AG08395 (cell line): Measurements from ENCODE around the gene HSPD1.
"Not testable (repeated sequence)": the region's sequence is repeated elsewhere in the genome, so short reads cannot be mapped to it uniquely, and the experiment has no call there.

Experiments used
- DNase-seq: peaks from one replicate; pipeline ENCODE4 v3.0.0; 2012; ENCODE audit warnings: mixed read lengths, low spot score

Gene HSPD1

DNA sequence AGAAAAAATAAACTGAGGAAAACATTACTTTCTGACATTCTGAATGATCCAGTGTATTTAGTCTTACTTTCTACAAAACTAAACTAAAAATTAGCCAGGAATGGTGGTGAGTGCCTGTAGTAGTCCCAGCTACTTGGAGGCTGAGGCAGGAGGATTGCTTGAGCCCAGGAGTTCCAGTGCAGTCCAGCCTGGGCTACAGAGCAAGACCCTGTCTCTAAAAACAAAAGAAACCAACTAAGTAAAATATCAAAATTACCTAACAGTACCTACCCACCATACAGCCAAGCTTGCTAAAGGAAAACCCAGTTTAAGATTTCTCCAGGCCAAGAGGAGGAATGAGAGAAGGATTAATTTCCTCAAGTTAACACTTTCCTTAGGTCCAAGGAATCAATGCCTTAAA, 2.9 kb downstream of the HSPD1 start:
- DNase-seq: no peak

DNA sequence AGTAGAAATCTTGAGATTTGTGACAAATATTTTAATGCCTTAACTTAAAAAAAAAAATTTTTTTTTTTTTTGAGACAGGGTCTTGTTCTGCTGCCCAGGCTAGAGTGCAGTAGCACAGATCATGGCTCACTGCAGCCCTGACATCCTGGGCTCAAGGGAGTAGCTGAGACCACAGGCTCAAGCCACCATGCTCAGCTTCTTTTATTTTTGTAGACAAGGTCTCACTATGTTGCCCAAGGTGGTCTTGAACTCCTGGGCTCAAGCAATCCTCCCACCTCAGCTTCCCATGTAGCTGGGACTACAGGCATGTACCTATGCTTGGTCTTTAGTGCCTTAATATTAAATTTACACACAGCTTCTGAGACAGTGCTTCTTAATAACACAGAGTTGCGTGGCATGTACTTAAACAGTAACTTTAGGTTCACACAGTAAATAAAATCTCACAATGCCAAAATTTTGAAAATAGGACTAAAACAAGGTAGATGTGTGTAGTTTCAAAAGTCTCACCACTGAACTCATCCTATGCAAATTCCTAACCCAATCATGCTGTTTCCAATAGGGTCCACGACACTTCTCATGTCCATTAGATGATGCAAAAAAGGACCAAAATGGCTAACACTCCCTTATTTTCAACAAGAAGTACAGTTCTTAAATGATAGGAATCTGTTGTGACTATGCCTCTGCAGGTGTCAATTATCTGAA, 4.1 kb downstream of the HSPD1 start:
- DNase-seq: no peak

DNA sequence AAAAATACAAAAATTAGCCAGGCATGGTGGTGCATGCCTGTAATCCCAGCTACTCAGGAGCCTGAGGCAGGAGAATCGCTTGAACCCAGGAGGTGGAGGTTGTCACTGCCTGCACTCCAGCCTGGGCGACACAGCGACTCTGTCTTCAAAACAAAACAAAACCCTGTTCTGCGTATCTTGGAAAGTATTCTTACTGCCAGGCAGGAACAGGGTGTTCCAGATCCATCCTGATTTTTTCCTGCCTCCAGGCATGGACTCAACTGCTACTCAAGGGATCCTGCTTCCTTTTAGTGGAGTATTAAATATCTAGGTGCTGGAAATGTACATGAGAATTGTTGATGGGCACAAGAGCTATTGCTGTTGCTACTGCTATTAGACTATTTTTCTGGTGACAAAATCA, 12.3 kb downstream of the HSPD1 start:
- no peak for DNase-seq

DNA sequence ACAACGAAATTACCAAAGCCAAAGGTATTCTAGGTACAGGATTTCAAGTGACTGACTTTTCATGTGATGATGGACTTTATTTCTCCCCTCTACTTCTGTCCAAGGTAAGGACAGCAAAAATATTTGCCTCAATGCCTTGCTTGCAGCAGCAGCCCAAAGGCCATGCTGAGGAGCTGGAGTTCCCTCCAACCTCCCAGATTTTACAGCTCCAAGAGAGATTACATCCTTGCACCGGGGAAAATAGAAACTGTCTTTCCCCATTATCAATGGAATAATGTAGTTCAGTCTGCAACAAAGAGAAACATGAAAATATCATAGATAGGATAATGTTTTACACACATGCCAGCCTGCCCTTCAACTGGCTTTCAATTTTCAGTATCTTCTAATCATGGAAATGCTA, 13.5 kb downstream of the HSPD1 start:
- DNase-seq: no peak

DNA sequence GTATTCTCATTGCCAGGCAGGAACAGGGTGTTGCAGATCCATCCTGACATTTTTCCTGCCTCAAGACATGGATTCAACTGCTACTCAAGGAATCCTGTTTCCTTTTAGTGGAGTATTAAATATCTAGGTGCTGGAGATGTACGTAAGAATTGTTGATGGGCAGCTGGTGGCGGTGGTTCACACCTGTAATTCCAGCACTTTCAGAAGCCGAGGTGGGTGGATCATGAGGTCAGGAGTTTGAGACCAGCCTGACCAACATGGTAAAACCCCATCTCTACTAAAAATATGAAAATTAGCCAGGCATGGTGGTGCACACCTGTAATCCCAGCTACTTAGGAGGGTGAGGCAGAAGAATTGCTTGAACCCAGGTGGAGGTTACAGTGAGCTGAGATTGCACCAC, 15.4 kb downstream of the HSPD1 start:
- not testable (repeated sequence) for DNase-seq

DNA sequence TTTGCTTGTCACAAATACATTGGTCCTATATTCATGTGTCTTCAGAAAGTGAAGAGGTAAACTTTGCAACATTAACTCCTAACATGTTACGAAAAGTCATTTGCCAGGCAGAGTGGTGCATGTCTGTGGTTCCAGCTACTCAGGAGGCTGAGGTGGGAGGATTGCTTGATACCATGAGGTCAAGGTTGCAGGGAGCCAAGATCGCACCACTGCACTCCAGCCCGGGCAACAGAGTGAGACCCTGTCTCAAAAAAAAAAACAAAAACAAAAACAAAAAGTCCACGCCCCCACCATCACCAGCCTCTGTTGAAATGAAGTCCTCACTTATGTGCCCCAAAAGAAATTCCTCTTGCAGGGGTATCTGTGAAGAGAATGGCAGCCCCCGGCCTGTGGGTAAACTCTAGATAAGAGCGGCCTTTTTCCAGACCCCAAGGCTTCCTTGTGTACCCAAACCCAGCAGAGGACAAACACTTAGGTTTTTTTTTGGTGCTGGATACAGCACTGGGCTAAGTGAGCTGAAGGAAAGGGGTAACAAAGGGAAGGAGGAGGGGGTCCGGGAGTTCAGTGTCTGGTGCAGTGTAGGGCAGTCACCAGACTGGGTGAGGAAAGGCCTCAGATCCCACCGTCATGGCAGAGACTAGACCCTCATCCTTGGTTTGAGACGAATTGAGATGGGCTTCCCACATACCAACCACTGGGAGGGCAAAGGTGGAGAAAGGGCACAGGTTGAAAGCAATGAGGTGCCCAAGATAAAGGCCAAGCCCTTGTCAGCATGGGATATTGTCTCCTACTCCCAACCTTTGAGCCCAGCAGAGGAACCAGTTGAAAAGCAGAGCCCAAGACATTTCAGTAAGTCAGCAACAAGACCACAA, 19.2 kb downstream of the HSPD1 start:
- no peak for DNase-seq

DNA sequence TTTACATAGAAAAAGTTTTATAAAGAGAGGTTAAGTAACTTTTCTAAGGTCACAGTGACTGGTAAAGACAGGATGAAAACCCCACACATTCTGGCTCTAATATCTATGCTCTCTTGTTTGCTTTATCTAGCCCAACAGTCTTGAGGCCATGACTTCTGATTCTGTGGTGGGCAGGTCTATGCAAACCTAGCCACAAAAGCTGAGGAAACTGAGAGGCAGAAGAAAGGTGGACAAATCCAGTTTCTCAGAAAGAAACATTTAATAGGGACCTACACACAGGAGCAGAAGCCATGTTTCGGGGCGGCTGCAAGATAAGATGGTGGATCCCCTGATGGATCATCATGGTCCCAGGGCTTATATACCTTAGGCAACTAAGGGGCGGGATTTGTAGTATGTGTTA, 21.8 kb downstream of the HSPD1 start:
- no peak for DNase-seq

DNA sequence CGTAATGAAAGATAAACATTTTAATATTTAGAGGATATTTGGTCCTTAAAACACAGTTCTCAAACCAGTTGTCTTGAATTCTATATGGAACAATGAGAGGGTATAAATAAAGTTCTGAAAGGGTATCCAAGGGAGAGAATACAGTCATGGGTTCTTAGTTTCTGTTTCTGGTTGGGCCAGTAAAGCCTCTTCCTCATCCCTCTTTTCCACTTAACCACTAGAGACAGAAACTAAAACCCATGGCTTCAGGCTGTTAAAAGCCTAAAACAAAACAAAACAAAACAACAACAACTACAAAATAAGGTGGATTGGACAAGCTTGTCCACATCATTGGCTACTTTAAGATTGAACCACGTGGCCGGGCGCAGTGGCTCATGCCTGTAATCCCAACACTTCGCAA, 27.5 kb downstream of the HSPD1 start:
- no peak for DNase-seq

DNA sequence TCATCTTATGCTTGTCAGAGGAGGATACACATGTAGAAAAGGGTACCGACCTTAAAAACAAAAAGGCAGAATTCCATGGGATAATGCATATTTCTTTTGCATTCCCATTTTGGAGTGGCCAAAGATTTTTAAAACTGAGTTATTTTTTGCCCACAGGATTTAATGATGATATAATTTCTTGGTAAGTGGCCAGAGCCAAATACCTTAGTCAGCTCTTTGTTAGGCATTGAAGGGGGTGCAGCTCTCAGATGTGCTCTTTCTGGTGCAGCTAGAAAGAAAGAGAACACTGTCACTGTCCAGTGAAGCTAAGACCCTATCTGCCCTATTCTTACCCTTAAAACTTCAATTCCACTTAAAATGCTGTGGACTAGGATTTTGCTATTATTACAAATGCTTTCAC, 35.5 kb downstream of the HSPD1 start:
- no peak for DNase-seq

DNA sequence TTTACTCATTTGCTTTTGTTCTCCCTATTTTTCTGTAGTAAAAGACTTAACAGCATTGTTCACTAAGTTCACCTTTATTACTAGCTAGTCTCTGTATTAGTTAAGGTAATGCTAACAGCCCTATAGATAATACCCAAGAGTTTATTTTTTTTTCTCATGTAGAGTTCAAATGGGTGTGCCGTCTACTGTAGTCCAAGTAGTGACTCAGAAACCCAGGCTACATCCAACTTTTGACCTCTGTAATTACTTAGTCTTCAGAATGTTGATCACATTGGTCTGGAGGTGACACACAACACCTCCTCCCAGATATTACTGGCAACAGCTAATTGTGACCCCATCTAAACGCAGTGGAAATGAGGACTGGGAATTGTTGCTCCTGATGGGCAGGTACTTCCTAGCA, 38.6 kb downstream of the HSPD1 start:
- DNase-seq: peak; percentile 13

DNA sequence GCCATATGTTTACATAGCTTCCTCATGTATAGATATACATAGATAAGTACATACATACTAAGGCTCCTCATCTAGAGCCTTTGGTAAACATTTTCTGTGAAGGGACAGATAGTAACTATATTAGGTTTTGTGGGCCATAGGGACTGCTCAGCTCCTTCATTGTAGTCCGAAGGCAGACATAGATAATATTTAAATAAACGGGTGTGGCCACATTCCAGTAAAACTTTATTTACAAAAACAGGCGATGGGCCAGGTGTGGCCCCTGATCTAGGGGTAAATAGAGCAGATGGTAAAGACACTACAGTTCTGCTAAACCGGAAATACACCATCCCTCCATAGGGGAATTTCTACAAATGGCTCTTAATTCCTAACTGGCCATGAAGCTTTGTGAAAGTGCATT, 39.0 kb downstream of the HSPD1 start:
- DNase-seq: no peak

DNA sequence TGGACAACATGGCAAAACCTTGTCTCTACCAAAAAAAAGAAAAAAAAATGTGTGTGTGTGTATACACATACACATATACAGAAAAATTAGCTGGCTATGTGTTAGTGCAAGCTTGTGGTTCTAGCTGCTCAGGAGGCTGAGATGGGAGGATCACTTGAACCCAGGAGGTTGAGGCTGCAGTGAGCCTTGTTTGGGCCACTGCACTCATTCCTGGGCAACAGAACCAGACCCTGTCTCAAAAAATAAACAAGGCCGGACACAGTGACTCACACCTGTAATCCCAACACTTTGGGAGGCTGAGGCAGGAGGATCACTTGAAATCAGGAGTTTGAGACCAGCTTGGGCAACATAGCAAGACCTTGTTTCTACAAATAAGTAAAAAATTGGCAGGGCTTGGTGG, 44.2 kb downstream of the HSPD1 start:
- no peak for DNase-seq

DNA sequence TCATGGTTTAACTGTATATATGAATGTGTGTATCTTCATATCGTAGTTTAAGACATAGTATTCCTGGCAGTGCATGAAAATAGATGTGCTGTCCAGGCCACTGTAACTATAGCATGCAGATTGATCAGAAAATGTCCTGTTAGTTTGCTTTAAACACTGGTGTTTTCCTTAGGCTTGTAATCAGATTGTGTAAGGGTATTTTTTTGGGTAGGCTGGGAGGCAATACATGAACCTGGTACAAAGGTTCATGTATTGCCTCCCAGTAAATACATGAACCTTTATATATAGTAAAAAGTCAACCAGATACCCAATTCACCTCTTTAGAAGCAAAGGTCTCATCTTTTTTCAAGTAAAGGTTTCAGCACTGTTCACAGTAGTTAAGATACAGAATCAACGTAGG, 44.7 kb downstream of the HSPD1 start:
- no peak for DNase-seq

DNA sequence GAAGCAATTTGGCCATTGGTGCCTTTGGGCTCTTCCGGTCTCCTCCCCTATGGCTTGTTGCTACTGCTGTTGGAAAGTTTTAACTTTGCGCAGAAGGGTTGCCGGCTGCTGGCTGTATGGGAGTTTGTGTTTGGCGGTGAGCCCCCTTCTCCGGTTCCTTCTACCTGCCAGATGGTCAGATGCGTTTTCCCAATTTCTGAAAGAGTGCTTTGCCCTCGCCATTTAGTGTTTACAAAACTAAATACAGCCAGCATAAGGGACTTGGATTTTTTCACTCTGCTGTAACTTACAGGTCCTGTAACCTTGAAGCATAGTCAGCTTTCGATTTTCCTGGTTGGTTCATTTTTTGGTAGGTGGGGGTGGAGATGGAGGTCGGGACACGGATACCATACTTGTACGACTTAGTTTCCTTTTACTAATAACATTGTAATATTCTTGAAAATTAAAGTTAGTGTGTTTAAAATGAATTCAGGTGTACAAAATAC, 45.7 kb downstream of the HSPD1 start:
- peak; percentile 84 for DNase-seq

DNA sequence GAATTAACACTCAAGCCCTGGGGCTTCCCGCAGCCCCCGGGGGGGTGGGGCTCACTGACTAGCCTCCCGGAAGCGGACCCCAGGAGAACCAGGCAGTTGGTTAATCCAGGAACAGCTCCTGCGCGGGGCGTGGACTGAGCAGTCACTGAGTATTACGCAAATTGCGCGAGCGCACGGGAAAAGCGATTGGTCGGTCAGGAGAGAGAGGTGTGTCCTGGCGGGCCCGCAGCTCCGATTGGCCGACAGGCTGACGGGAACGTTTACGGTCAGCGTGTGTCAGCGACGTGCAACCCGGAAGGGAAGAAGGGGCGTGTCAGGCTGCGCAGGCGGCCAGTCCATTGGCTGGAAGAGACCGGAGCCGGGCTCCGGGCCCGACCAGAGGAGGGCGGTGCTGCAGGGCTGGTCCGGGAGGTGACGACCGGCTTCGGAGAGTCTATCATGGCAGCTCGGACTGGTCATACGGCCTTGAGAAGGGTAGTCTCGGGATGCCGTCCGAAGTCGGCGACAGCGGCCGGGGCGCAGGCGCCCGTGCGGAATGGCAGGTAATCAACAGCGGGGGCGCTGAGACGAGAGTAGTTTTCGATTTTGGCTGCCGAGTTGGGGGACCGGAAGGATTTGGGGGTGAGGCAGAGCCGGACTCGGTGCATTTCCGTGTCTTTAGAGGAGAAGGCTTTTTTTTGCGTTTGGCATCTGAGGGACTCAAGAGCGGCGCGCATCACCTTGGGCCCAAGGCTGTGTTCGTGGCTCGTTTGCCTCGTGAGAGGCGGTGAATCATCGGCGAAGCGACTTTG, 46.3 kb downstream of the HSPD1 start, which contains the start of gene COQ10B:
Gene COQ10B, plus strand, starts transcription at position 430 of the 791 bp plus-strand sequence. Its CDS starts 9 bp downstream, at position 439.
- peak; percentile 98 for DNase-seq

DNA sequence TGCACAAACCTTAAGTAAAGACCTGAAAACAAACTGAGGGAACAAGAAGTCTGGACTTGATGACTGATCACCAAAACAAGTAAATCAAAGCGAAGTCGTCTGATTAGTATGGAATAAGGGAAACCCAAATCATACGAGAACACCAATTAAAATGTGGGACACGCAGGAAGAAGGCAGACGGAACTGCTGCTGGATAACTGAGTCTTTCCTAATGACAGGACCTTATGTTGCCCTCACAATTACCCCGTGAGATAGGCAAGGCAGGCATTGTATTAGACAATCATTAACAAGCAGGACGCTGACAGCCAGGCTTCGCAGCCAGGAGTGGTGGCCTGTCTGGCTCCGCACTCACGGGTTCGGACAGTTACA, 46.9 kb downstream of the HSPD1 start:
- DNase-seq: peak; percentile 17

DNA sequence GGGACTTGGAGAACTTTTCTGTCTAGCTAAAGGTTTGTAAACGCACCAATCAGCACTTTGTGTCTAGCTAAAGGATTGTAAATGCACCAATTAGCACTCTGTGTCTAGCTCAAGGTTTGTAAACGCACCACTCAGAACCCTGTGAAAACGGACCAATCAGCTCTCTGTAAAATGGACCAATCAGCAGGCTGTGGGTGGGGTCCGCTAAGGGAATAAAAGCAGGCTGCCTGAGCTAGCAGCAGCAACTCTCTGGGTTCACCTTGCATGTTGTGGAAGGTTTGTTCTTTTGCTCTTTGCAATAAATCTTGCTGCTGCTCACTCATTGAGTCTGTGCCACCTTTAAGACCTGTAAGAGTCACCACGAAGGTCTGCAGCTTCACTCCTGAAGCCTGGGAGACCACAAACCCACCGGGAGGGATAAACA, 48.7 kb downstream of the HSPD1 start:
- DNase-seq: not testable (repeated sequence)

DNA sequence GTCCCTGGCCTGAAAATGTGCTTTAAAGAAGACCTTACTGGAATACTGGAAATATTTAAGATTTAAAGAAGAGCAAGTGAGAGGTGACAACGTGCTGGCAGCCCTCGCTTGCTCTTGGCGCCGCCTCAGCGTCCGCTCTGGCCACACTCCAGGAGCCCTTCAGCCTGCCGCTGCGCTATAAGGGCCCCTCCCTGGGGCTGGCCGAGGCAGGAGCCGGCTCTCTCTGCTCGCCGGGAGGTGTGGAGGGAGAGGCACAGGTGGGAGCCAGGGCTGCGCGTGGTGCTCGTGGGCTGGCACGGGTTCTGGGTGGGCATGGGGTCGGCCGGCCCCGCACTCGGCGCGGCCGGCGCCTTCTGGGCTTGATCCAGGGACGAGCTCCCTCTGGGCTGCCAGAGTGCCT, 49.2 kb downstream of the HSPD1 start:
- DNase-seq: no peak

DNA sequence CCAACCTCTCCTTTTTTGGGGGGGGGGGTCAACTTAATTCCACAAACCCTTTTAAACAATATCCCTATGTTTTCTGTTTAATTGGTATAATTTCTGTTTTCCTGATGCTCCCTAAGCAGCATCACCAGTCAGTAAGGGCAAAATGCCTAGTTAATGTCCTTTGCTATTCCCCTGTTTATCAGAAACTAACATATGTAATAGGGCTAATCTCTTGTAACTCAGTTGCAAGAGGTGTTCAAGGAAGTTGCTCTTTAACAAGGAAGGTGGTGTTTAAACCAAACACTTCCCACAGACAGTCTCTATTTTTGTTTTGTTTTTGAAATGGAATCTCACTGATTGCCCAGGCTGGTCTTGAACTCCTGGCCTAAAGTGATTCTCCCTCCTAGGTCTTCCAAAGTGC, 52.8 kb downstream of the HSPD1 start:
- DNase-seq: no peak

DNA sequence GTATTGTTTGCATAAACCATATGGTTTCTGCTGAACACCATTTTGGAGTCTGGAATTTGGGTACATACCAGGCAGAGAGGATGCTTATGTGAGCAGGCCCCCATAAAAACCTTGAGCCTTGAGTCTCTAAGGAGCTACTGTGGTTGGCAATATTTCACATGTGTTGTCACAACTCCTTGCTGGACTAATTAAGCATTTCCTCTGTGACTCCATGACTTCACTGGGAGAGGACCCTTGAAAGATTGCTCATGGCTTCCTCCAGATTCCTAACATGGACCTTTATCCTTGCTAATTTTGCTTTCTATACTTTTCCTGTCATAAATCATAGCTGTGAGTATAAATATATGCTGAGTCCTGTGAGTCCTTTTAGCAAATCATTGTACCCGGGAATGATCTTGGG, 53.9 kb downstream of the HSPD1 start:
- peak; percentile 28 for DNase-seq

DNA sequence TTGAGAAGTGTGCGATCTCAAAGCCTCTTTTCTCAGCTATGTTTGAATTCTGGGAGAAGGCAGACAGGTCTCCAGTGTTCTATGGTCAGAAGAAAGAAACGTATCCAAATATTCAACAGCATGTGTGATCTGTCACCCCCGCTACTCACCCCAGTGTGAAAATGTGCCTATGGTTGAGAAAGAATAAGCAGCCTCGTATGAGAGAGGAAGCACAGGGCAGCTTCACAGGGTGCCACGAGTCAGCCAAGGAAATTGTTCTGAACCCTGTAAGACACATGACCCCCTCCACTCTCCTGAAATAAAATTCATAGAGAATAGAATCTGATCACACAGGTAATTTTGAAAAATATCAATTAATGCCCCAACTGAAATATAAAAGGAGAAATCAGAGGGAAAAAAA, 56.8 kb downstream of the HSPD1 start:
- DNase-seq: no peak

DNA sequence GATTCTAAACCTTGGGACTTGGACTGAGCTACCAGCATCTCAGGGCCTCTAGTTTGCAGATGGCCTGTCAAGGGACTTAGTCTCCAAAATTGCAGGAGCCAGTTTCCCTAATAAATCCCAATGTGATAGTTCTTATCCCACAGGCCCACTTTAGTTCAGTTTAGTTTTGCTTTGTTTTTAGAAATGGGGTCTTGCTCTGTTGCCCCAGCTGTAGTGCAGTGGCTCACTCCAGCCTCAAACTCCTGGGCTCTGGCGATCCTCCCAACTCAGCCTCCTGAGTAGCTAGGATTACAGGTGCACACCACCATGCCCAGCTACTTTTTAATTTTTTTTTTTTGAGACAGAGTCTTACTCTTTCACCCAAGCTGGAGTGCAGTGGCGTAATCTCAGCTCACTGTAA, 62.3 kb downstream of the HSPD1 start:
- no peak for DNase-seq
